ENCODE results near the gene TMEM156.

The TMEM156 gene

DNA sequence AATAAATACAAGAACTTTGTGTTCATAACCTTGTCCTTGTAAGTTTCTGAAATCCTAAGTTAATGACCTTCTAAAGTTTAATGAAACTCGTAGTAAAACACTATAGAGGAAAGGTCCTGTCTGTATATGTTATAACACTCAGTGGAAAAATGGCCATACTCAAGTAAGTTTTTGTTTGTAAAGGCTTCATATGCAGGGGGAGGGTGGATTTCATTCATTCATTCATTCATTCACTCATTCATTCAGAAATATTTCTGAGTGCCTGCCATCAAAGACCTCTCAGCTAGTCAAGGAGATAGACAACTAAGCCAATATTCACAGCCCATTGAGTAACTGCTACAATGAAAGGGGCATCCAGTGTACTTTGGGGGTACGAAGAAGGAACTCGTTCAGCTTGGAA is 6.9 kb upstream of the TMEM156 start:
- TF ChIP-seq FOXM1 (IDR thresholded peaks at IDR 0.05; ENCODE audit: borderline replicate concordance, low read depth) (no peak), NFIC (IDR thresholded peaks at IDR 0.05) (no peak), EP300 (IDR thresholded peaks at IDR 0.05; ENCODE audit: borderline replicate concordance) (no peak), ZBTB7A (IDR thresholded peaks at IDR 0.05; ENCODE audit: low read depth) (no peak), CEBPB (IDR thresholded peaks at IDR 0.05) (no peak), RAD21 (IDR thresholded peaks at IDR 0.05; ENCODE audit: low read depth) (no peak), CREB1 (IDR thresholded peaks at IDR 0.05; ENCODE audit: low read depth) (no peak)

DNA sequence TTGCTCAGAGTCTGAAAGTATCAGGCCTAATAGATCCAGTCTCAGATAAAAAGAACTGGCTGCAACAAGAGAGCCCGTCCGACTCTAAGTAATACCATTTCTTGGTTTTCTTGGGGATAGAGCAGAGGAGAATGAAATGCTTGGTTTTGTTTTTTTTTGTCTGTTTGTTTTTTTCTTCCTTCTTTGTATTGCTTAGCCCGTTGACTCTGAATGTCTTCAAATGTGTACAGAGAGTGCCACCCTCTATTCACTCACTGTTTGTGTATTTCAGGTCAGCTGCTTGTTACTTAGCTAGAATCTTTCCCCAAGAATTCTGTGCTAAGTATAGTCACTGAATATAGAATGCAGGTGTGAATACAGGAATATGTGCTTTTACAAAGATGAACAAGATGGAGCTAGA is 5.7 kb upstream of the TMEM156 start:
- TF ChIP-seq USF1 (IDR thresholded peaks at IDR 0.05), result no peak

DNA sequence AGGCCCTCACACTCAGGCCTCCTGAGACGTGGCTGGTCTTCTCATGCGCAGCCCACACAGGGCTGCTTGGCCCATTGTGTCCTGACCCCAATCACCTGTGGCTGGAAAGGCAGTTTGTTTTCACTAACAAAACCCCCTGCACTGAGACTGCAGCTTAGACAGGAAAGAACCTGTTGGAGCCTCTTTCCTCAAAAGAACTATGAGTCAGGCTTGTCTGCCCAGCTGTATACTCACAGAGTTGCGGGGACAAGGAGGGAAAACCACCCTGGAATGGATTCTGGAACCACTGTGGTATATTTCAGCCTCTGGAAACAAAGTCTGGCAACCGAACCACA is 5.2 kb upstream of the TMEM156 start:
- TF ChIP-seq USF1 (IDR thresholded peaks at IDR 0.05) (no peak), MAX (IDR thresholded peaks at IDR 0.05) (no peak), YY1 (IDR thresholded peaks at IDR 0.05; ENCODE audit: low read depth) (no peak), TEAD4 (IDR thresholded peaks at IDR 0.05) (no peak), ZBTB7A (IDR thresholded peaks at IDR 0.05; ENCODE audit: low read depth) (no peak), EGR1 (IDR thresholded peaks at IDR 0.05) (no peak), TCF12 (IDR thresholded peaks at IDR 0.05; ENCODE audit: low read depth) (no peak), TAF1 (IDR thresholded peaks at IDR 0.05; ENCODE audit: low read depth) (no peak), FOXM1 (IDR thresholded peaks at IDR 0.05; ENCODE audit: borderline replicate concordance, low read depth) (no peak), RAD21 (IDR thresholded peaks at IDR 0.05; ENCODE audit: low read depth) (no peak), NFIC (IDR thresholded peaks at IDR 0.05) (no peak), CREB1 (IDR thresholded peaks at IDR 0.05; ENCODE audit: low read depth) (no peak)
- TF ChIP-seq, protein P1, sequence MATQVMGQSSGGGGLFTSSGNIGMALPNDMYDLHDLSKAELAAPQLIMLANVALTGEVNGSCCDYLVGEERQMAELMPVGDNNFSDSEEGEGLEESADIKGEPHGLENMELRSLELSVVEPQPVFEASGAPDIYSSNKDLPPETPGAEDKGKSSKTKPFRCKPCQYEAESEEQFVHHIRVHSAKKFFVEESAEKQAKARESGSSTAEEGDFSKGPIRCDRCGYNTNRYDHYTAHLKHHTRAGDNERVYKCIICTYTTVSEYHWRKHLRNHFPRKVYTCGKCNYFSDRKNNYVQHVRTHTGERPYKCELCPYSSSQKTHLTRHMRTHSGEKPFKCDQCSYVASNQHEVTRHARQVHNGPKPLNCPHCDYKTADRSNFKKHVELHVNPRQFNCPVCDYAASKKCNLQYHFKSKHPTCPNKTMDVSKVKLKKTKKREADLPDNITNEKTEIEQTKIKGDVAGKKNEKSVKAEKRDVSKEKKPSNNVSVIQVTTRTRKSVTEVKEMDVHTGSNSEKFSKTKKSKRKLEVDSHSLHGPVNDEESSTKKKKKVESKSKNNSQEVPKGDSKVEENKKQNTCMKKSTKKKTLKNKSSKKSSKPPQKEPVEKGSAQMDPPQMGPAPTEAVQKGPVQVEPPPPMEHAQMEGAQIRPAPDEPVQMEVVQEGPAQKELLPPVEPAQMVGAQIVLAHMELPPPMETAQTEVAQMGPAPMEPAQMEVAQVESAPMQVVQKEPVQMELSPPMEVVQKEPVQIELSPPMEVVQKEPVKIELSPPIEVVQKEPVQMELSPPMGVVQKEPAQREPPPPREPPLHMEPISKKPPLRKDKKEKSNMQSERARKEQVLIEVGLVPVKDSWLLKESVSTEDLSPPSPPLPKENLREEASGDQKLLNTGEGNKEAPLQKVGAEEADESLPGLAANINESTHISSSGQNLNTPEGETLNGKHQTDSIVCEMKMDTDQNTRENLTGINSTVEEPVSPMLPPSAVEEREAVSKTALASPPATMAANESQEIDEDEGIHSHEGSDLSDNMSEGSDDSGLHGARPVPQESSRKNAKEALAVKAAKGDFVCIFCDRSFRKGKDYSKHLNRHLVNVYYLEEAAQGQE (IDR thresholded peaks at IDR 0.05; ENCODE audit: low read depth), result no peak

- no peak for TF ChIP-seq MAX (IDR thresholded peaks at IDR 0.05)
- no peak for TF ChIP-seq RAD21 (IDR thresholded peaks at IDR 0.05; ENCODE audit: low read depth)
- no peak for TF ChIP-seq CREB1 (IDR thresholded peaks at IDR 0.05; ENCODE audit: low read depth)
- TF ChIP-seq FOXM1 (IDR thresholded peaks at IDR 0.05; ENCODE audit: borderline replicate concordance, low read depth), result no peak
- no peak for TF ChIP-seq EGR1 (IDR thresholded peaks at IDR 0.05)
- TF ChIP-seq YY1 (IDR thresholded peaks at IDR 0.05; ENCODE audit: low read depth), result no peak
- no peak for TF ChIP-seq ZBTB7A (IDR thresholded peaks at IDR 0.05; ENCODE audit: low read depth)
- no peak for TF ChIP-seq NFIC (IDR thresholded peaks at IDR 0.05)
- TF ChIP-seq TAF1 (IDR thresholded peaks at IDR 0.05; ENCODE audit: low read depth), result no peak
- no peak for TF ChIP-seq TEAD4 (IDR thresholded peaks at IDR 0.05)
These were observed 4.0 kb upstream of the TMEM156 start for GRCh38 chr4:39036172-39036571.

- TF ChIP-seq CEBPB (IDR thresholded peaks at IDR 0.05) (no peak), EP300 (IDR thresholded peaks at IDR 0.05; ENCODE audit: borderline replicate concordance) (no peak), ZBTB7A (IDR thresholded peaks at IDR 0.05; ENCODE audit: low read depth) (no peak), USF1 (IDR thresholded peaks at IDR 0.05) (no peak), TCF12 (IDR thresholded peaks at IDR 0.05; ENCODE audit: low read depth) (no peak), EGR1 (IDR thresholded peaks at IDR 0.05) (no peak), MAX (IDR thresholded peaks at IDR 0.05) (no peak), RAD21 (IDR thresholded peaks at IDR 0.05; ENCODE audit: low read depth) (no peak), CREB1 (IDR thresholded peaks at IDR 0.05; ENCODE audit: low read depth) (no peak), YY1 (IDR thresholded peaks at IDR 0.05; ENCODE audit: low read depth) (no peak), TAF1 (IDR thresholded peaks at IDR 0.05; ENCODE audit: low read depth) (no peak), FOXM1 (IDR thresholded peaks at IDR 0.05; ENCODE audit: borderline replicate concordance, low read depth) (no peak), TEAD4 (IDR thresholded peaks at IDR 0.05) (no peak), NFIC (IDR thresholded peaks at IDR 0.05) (no peak)
- TF ChIP-seq, protein P1 (IDR thresholded peaks at IDR 0.05; ENCODE audit: low read depth), result no peak
These were observed 1.5 kb downstream of the TMEM156 start for GRCh38 chr4:39030725-39031124.
